Parathyroid adenoma (tissue), 2 donors: ENCODE measurements around the gene SPPL3.
A peak's percentile ranks its signal among the peaks of the same experiment; 100 is the strongest.

Source experiments
- H2AFZ ChIP-seq: fragments of 300-600 bp; sonication (generic); one replicate; pipeline ENCODE4 v1.7.0; 2017; ENCODE audit warnings: antibody characterized with exemption, mild to moderate bottlenecking
- H3K27ac ChIP-seq: fragments of 300-600 bp; sonication (generic); one replicate; pipeline ENCODE4 v1.7.0; 2017
- H3K27me3 ChIP-seq: fragments of 300-600 bp; sonication (generic); one replicate; pipeline ENCODE4 v1.7.0; 2017; ENCODE audit warnings: low read length; ENCODE audit not compliant: control insufficient read depth, insufficient read depth
- H3K36me3 ChIP-seq: fragments of 300-600 bp; sonication (generic); one replicate; pipeline ENCODE4 v1.7.0; 2017; ENCODE audit warnings: low read length; ENCODE audit not compliant: control insufficient read depth, insufficient read depth
- H3K4me1 ChIP-seq: fragments of 300-600 bp; sonication (generic); one replicate; pipeline ENCODE4 v1.7.0; 2017; ENCODE audit warnings: control low read depth
- H3K4me2 ChIP-seq: fragments of 300-600 bp; sonication (generic); one replicate; pipeline ENCODE4 v1.7.0; 2017; ENCODE audit warnings: low read length
- H3K4me3 ChIP-seq: fragments of 300-600 bp; sonication (generic); one replicate; pipeline ENCODE4 v1.7.0; 2017; ENCODE audit warnings: low read depth, low read length
- H3K79me2 ChIP-seq: fragments of 300-600 bp; sonication (generic); one replicate; pipeline ENCODE4 v1.7.0; 2017; ENCODE audit warnings: control low read depth
- H3K9ac ChIP-seq: fragments of 300-600 bp; sonication (generic); one replicate; pipeline ENCODE4 v1.7.0; 2017; ENCODE audit warnings: mild to moderate bottlenecking
- H3K9me3 ChIP-seq: fragments of 300-600 bp; sonication (generic); one replicate; pipeline ENCODE4 v1.7.0; 2017; ENCODE audit warnings: low read length; ENCODE audit not compliant: control insufficient read depth
- CTCF ChIP-seq: fragments of 300-600 bp; sonication (generic); IDR thresholded peaks from one replicate; pipeline ENCODE4 v1.7.0; 2017; ENCODE audit warnings: antibody characterized with exemption, mild to moderate bottlenecking
- donor health status: primary hyperparathyroidism.

Gene SPPL3

GRCh38 chr12:120787889-120788288, 116.3 kb downstream of the SPPL3 start:
- no peak overlapping the region for H3K27ac ChIP-seq
- H2AFZ ChIP-seq, result no peak overlapping the region
- no peak for TF ChIP-seq CTCF
- H3K9ac ChIP-seq, result no peak overlapping the region
- no peaks in the 10 kb centered on the region for H3K9me3 ChIP-seq
- H3K4me3 ChIP-seq, result no peak overlapping the region
- H3K79me2 ChIP-seq, result no peaks in the 10 kb centered on the region
- H3K36me3 ChIP-seq, result no peaks in the 10 kb centered on the region
- no peak overlapping the region for H3K4me2 ChIP-seq
- H3K4me1 ChIP-seq, result peaks cover 6% of the 10 kb centered on the region
- H3K27me3 ChIP-seq, result no peaks in the 10 kb centered on the region

DNA sequence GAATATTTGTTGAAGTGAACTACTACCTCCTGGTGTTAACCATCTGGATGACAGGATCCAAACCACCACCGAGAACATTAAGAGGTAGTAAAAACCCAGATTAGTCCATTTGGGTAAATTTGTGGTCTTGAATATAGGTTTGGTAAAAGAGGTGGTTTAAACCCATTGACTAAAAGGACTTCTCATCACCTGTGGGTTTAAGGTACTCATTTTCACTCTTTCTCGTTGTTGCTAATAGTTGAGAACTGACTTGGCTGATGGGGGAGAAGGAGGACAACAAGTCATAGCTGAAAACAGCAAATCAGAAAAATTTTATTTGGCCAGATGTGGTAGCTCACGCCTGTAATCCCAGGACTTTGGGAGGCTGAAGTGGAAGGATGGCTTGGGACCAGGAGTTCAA, 119.4 kb downstream of the SPPL3 start:
- H3K4me2 ChIP-seq, result no peak overlapping the region
- peaks cover 10% of the 10 kb centered on the region for H3K4me1 ChIP-seq
- no peak overlapping the region for H3K27ac ChIP-seq
- H3K79me2 ChIP-seq, result no peaks in the 10 kb centered on the region
- no peaks in the 10 kb centered on the region for H3K36me3 ChIP-seq
- H3K9me3 ChIP-seq, result no peaks in the 10 kb centered on the region
- no peaks in the 10 kb centered on the region for H3K27me3 ChIP-seq
- no peak overlapping the region for H2AFZ ChIP-seq
- no peak for TF ChIP-seq CTCF
- H3K9ac ChIP-seq, result no peak overlapping the region
- H3K4me3 ChIP-seq, result no peak overlapping the region

- H3K9ac ChIP-seq, result no peak overlapping the region
- H3K4me3 ChIP-seq, result no peak overlapping the region
- TF ChIP-seq CTCF, result no peak
- no peaks in the 10 kb centered on the region for H3K79me2 ChIP-seq
- H2AFZ ChIP-seq, result no peak overlapping the region
- H3K4me2 ChIP-seq, result peak overlapping the region; percentile 37
- no peaks in the 10 kb centered on the region for H3K27me3 ChIP-seq
- H3K9me3 ChIP-seq, result no peaks in the 10 kb centered on the region
- peak overlapping the region; percentile 27 for H3K27ac ChIP-seq
- peaks cover 10% of the 10 kb centered on the region for H3K4me1 ChIP-seq
- H3K36me3 ChIP-seq, result no peaks in the 10 kb centered on the region
Observed at GRCh38 chr12:120783197-120783596, 121.0 kb downstream of the SPPL3 start.

- Histone ChIP-seq H3K27ac (peak overlapping the region; percentile 12), H3K4me3 (peak overlapping the region; percentile 20), H3K79me2 (peaks cover 19% of the 10 kb centered on the region), H2AFZ (no peak overlapping the region), H3K36me3 (no peaks in the 10 kb centered on the region), H3K4me1 (peaks cover 10% of the 10 kb centered on the region), H3K9me3 (no peaks in the 10 kb centered on the region), H3K27me3 (no peaks in the 10 kb centered on the region), H3K4me2 (peak overlapping the region; percentile 29), H3K9ac (no peak overlapping the region)
- TF ChIP-seq CTCF, result no peak
Observed at GRCh38 chr12:120775862-120776552, 128.2 kb downstream of the SPPL3 start.
